HG03342 (cell line): ENCODE measurements around the gene LRIG1.
A peak's percentile ranks its signal among the peaks of the same experiment; 100 is the strongest.
"Not testable (repeated sequence)": the region's sequence is repeated elsewhere in the genome, so short reads cannot be mapped to it uniquely, and the experiment has no call there.

Source experiments
- ATAC-seq: cut with Tn5 transposase; IDR thresholded peaks from one replicate; pipeline ENCODE4 v1.9.1; 2021; ENCODE audit warnings: mild to moderate bottlenecking, moderate library complexity; ENCODE audit not compliant: unreplicated experiment

LRIG1 gene

DNA sequence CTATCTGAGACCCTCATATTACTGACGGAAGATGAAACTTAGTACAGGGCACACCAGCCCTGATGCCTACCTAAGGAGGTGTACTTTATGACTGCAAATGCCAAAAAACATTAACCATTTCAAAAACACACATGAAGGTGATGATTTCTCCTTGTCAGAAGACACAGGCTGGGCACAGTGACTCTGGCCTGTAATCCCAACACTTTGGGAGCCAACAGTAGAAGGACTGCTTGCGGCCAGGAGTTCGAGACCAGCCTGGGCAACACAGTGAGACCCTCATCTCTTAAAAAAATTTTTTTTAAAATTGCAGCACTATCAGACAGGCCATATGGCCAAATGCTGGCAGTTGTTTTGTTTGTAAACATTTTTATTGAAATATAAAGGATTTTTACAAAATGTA is 73.5 kb downstream of the LRIG1 start:
- no peak for ATAC-seq

DNA sequence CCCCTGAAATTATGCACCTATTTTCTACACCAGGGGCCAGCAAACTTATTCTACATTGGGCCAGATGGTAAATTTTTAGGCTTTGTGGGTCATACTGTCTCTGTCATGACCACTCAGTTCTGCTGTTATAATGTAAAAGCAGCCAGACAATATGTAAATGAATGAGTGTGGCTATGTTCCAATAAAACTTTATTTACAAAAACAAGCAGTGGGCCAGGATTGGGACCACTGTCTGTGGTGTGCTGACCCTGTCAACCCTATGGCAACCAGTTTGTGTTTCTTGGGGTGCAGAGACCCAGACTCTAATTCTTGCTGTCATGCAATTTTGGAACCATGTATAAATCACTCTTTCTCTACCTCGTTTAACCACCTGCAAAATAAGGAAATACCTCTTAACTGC is 74.7 kb downstream of the LRIG1 start:
- no peak for ATAC-seq

DNA sequence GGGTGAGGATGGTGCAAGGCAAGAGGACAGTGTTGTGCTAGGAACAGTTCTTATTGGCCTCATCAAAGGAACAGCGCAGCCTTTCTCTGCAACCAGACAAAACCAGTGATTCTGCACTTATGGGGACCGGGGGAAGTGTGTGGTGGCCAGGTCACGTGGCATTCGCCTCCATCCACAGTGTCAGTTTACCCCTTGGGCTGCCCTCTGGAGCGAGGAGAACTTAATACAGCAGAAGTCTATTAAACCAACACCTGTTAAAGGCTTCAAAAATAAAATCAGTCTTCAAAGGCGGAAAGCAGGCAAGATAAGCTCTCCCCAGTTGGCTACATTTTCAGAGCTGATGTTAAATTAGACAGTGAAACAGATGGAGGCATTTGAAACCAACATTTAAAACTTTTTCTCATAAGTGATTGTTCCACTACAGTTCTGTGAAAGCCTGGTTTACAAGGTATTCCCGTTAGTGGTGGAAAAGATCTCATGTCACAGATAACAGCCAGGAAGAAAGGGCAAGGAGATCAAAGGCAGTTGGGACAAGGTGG is 75.2 kb downstream of the LRIG1 start:
- no peak for ATAC-seq

DNA sequence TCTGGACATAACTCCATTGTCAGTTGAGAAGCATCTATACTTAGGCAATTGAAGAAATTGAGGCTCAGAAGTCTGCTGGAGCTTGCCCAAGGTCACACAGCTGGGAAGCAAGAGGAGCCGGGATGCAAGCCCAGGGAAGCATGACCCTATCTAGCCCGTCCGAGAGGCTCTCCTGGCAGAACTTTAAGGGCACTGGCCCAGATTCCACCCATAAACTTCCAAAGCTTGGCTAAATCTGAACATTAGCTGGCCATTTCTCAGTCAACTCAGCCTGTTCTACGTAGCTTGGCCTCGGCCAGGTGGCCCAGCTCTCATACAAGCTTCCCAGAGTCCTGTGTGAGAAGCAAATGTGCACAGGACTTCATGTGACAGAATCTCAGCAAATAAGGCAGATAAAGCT is 75.8 kb downstream of the LRIG1 start:
- ATAC-seq, result no peak

DNA sequence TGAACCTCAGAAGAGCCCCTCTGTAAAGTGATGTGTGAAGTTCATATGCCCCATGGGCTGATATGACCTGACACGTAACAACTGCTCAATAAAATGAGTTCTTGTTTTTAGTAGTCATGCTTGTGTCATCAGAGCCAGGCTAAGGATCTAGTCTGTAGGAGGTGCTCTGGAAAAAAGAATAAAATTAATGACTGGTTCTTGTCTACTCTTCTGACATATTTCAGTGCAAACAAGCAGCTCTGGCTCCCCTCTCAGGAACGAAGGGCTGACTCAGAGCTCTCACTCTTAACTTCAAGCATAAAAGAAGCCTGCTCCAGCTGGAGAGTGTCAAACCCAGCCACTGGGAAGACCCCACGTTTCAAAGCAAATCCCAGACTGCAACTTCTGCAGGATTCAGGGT is 77.0 kb downstream of the LRIG1 start:
- ATAC-seq, result no peak

DNA sequence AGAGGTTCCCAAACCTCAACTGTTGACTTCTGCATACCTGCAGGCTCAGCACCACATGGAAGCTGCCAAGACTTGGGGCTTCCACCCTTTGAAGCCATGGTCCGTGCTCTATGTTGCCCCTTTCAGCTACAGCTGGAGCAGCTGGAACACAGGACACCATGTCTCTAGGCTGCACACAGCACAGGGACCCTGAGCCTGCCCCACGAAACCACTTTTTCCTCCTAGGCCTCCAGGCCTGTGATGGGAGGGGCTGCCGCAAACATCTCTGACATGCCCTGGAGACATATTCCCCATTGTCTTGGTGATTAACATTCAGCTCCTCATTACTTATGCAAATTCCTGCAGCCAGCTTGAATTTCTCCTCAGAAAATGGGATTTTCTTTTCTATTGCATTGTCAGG is 78.9 kb downstream of the LRIG1 start:
- ATAC-seq, result not testable (repeated sequence)

DNA sequence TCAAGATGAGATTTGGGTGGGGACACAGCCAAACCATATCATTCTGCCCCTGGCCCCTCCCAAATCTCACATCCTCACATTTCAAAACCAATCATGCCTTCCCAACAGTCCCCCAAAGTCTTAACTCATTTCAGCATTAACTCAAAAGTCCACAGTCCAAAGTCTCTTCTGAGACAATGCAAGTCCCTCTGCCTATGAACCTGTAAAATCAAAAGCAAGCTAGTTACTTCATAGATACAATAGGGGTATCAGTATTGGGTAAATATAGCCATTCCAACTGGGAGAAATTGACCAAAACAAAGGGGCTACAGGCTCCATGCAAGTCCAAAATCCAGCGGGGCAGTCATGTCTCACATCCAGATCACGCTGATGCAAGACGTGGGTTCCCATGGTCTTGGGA is 79.7 kb downstream of the LRIG1 start:
- ATAC-seq, result not testable (repeated sequence)

DNA sequence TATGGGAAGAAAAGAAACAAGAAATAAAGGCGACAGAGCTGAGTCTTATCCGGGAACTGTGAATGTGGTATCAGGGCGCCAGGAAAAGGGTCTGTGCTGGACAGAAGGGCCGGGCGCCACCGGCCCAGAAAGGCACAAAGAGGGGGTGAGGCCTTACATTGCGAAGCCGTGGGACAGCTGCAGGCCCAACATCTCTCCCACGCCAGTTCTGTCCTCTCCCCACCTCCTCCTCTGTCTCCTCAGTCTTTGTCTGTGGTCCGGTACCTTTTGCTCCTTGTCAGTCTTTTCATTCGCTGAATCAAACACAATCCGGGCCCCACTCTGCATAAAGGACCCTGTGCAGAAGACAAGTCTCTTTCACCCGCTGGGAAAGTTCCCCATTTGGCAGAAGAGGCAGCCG is 81.8 kb downstream of the LRIG1 start:
- no peak for ATAC-seq

DNA sequence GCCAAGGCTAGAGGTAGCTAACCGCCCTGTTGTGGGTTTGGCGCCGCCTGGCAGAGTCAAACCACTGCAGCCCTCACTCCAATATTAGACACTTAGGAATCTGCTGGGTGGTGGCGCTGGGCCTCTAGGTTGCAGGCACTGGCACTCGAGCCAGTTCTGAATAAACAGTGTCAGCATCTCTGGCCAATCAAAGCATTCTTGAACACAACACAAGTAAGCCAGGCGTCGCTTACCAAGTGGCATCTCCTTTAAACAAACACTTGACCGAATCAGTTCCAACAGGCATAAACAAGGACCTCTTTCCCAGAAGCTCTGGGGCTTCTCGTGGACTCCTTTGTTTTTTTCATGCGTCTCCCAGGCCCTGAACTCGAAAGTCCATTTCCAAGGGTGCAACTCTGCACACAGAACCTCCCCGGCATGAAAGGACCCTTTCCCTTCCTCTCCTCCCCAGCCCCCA is 82.3 kb downstream of the LRIG1 start:
- ATAC-seq, result no peak

DNA sequence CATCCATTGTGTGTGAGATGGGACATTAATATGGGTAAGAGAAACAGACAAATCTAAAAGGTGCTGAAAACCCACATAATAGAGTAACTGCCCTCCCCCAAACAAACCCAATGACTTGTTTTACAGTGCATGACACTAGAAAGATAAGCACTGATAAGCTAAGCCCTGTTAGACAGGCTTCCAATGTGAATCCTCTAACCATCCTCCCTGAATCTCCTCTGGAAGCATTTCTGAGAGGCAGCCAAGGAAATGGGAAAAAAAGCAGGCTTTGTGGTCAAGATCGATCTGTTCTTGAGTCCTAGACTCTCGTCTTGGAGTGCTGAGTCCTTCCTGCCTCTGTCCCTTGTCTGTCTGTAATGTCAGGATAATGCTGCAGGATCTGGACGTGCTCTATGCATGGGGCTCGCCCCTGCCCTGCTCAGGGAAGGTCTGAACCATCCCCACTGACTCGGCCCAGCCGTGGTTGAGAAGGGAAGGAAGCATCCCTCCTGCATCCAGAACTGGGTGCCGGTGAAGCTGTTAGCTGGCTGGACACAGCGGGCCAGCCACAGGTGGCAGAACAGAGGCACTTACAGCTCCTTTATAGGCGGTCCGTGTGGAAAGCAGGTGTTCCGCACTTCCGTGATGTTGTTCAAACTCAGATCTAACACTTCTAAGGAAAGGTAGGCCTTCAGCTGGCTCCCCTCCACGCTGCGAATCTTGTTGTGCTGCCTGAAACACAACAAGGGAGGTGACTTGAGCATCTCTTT is 84.1 kb downstream of the LRIG1 start:
- ATAC-seq, result no peak

DNA sequence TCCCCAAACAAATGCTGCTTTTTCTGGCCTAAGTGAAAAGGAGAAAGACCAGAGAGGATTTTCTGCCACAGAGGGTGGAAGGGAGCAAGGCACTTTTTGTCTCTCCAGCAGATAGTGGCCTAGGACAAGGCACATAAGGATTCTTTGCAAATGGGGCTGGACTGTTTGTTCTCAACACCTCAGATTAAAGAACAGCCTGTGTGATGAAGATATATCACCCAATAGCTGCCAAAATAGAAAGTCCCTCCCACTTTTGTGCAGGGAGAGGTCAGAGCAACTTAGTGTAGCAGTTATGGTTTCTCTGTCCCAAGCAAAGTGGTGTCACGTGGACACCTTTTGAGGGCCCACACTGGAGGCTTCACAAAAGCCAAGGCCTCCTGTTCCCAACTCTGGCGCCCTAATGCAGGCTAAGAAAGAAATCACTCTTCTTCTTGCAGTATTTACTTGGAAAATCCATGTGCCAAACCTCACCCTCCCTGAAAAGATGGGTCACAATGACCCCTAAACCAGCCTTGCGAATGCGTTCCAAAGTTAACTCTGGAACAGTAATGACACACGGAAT is 84.9 kb downstream of the LRIG1 start:
- no peak for ATAC-seq

DNA sequence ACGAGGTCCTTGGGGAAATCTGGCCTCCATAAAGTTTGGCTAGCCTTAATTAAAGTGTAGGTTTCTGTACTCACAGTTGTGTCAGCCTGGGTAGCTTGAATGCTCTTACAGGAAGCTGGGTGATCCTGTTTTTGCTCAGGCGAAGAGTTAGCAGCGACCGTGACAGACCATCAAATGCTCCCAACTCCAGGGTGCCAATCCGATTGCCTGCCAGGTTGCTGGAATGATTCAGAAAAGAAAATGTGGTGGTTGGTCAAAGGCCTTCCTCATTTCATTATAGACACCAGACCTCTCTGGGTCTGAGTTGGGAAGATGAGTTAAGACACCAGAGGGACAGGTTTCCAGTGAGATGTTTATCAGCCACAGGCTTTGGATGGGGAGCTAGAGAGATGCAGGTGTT is 86.0 kb downstream of the LRIG1 start:
- no peak for ATAC-seq

DNA sequence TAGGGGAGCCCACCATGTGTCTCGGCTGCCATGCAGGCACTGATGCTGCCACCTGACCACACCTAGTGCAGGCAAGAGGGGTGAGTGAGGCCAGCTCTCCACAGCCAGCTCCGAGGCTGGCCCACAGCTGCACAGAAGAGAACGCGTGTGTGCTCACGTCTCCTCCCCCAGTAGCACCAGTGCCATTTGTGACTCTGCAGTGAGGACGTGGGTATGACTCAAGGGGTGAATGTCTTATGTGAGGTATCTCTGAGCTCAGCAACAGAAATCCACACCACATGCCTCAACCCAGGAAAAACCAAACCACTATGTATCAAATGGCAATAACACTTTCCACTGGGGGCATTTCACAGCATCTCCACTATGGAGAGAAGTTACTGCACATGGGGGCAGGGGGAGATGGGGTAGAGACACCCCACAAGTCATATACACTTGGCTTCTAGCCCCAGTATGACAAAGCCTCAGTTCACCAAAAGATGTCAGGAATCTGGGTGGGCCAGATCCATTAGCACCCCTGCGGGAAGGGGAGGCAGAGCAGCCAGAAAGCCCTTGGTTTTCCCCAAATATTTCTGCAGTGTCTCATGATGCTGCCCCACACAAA is 87.6 kb downstream of the LRIG1 start:
- no peak for ATAC-seq

DNA sequence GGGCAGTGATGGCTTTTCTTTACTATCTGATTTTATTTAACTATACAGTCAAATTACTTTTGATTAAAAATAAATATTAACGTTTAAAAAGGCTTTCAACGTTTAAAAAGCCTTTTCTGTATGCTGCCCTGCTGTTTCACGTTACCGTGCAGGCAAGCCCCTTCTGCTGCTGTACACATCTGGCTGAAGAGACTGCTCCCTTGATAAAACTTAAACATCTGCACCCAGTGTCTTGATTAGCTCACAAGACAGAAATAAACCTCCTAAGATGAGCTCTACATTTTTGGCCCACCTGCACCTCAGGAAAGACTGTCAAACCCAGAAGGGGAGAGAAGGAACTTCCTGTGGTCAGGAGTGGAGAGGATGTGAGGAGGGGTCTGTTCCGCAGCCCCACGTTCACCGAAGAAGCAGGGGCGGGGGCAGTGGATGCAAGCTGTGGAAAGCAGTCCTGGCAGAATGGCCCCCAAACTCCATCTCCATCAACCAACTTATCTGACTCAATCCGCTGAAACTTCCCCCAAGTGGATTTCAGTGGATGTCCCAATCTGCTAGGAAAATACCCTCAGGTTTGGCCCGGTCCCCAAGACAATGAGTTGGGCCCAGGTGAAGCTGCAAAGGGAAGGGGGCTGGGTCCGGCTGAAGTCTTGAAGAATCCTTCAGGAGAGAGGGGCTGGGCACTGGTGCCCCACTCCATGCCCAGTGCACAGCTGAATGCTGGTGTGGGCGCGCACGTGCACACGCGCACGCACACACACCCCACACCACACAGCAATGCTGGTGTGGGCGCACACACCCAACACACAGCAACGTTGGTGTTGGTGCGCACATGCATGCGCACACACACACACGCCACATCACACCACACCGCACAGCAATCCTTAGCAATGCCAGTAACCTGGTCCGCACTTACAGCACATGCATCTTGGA is 88.6 kb downstream of the LRIG1 start:
- ATAC-seq, result no peak

DNA sequence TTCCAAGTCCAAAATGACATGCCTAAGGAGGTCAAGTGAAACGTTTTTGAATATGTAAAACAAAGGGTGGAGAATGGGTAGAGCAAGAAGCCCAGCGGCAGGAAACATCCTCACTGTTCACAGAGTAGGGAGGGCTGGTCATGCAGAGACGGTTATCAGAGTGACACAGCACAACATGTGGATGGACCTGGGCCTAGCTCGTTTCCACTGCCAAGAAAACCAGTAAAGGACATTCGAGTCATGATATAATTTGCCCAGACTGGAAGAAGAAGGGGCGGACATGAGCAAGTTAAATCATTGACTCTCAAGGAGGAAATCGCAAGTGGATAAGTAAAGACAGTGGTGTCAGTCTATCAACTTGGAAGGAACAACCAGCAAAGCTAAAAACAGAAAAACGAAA is 89.3 kb downstream of the LRIG1 start:
- ATAC-seq, result no peak

DNA sequence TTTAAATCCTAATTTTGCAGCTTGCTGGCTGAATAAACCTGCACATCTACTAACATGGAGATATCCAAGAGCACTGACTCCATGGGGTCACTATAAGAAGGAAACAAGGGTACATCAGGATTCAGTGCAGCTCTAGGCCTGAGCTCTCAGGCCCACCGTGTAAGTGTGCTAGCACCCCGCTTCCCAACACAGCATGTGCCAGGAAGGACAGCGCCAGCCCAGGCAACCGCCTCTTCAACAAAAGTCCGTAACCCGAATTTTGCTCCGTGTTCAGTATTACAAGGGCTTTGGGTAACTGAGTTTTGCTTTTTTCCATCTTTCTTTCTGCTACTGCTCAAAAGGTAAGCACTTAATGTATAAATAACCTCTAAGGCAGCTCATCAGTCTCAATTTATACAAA is 89.8 kb downstream of the LRIG1 start:
- ATAC-seq, result no peak

DNA sequence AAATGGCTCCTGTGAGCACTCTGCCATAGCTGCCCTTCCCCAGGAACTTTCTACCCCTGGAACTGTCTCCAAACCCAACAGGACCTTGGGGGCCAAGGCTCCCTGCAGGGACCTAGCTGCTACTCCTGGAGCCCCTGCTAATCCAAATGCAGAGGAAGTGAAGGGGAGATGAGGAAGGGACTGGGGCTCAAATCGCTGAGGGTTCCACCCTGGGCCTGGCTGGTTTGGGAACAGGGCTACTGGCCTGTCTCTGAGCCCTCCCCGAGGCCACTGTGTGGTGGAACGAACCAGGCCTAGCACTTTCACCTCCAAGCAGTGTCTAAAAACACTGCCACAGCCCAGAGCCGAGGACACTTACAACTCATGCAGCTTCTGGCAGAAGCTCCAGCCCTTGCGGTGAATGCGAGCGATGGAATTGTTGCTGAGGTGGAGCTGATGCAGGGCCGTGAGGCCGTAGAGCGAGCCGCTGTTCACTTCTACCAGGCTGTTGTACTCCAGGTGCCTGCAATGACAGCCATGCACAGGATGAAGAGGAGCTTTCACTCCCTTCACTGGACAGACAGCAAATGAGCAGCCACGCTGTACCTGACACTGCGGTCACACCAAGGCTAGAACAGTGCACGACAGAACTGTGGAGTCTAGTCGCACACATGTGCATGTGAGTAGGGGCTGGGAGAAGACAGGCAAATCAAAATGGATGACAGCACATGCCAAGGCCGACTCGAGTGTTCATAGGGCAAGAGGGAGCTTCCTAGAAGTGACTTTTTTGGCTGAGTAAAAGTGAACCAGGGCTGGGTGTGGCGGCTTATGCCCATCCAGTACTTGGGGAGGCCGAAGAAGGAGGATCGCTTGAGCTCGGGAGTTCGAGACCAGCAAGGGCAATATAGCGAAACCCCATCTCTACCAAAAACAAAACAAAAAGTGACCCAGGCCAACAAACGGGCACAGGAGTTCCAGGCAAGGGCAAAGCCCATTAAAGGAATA is 90.8 kb downstream of the LRIG1 start:
- no peak for ATAC-seq

DNA sequence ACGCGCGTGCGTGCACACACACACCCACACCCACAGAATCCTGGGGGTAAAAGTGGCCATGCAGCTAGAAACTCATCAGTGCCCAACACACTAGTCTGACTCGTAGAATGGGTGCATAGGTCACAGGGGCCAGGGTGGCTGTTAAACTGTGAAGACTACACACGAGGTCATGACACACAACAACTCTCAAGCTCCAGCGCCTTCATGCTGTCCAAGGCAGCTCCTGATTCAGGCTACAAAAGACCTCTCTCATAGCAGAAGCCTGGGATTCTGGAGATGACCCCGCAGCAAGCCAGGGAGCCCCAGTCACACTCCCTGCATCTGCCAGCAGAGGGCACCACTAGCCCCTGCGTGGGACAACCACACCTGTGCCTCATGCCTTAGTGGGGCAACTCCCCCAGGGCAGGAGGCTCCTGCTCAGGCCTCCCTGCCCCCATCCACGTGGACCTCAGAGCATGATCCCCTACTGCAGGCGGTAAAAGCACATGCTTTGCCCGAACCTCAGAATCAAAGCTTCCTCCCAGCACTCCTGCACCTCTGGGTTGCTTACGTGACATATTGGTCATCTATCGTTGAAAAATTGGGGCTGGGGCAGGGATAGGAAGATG is 93.1 kb downstream of the LRIG1 start:
- peak; percentile 76 for ATAC-seq

DNA sequence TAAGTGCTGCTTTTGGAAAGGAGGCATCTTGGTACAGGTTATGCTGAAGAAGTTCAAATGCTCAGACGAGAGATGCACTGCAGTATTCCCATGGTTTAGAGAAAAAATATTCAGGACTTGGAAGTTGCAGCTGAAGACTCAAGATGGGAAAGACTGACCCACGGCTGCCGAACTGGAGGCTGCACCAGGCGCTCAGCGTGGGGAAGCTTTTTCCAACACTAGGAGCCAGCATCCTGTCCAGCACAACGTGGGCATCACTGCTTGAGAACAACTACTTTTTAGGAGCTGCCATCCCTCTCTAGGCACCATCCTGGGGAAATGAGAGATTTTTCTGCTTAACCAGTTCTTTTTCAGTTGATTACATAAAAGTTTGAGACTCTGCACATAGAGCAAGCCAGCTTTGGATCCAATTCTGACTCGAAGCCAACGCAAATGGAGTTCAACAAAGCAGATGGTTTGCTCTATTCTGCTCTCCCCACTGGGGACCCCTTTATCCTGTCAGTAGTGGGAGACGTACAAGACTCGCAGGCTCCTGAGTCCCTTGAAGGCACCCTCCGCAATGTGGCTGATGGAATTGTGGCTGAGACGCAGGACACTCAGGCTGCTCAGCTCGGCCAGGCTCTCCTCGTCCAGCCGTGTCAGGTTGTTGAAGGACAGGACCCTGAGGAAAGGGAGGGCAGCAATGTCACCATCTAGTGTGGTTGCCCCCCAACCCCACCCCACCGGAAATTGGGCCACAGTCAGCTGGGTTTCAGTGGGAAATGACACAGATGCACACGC is 93.8 kb downstream of the LRIG1 start:
- ATAC-seq, result no peak
